Stimulated activated naive B cell treated with anti-CD40 and anti-IgM and Interleukin-4, amounts not matched to agents 10 μg/mL and 1 μg/mL and 100 μg/mL, for 72 hours (primary cell): ENCODE data around the gene NOX4.

ENCODE experiments used
- ATAC-seq, 2 donors: fragments of 150-1000 bp; cut with Tn5 transposase; replicated peaks; 2 replicates each; pipeline ENCODE4 v1.10.0; 2021; ENCODE audit warnings: moderate library complexity in 1 of 2
- DNase-seq: peaks from one replicate; pipeline ENCODE4 v3.0.0; 2021
- H3K27ac Mint-ChIP-seq: one replicate; pipeline ENCODE4 v1.8.0; 2022; ENCODE audit warnings: mild to moderate bottlenecking, mixed read lengths
- H3K27me3 Mint-ChIP-seq, 2 donors: one replicate each; pipeline ENCODE4 v1.8.0; 2022; ENCODE audit warnings: mixed read lengths in 2 of 2
- H3K36me3 Mint-ChIP-seq, 2 donors: one replicate each; pipeline ENCODE4 v1.8.0; 2022; ENCODE audit warnings: mixed read lengths in 2 of 2, mild to moderate bottlenecking in 1 of 2
- H3K4me1 Mint-ChIP-seq, 2 donors: one replicate each; pipeline ENCODE4 v1.8.0; 2022; ENCODE audit warnings: mixed read lengths in 2 of 2, mild to moderate bottlenecking in 1 of 2
- H3K4me3 Mint-ChIP-seq, 2 donors: one replicate each; pipeline ENCODE4 v1.8.0; 2022; ENCODE audit warnings: mild to moderate bottlenecking in 2 of 2, mixed read lengths in 2 of 2, moderate library complexity in 1 of 2
- H3K9me3 Mint-ChIP-seq, 2 donors: one replicate each; pipeline ENCODE4 v1.8.0; 2022; ENCODE audit warnings: mixed read lengths in 2 of 2, mild to moderate bottlenecking in 1 of 2

Gene NOX4

DNA sequence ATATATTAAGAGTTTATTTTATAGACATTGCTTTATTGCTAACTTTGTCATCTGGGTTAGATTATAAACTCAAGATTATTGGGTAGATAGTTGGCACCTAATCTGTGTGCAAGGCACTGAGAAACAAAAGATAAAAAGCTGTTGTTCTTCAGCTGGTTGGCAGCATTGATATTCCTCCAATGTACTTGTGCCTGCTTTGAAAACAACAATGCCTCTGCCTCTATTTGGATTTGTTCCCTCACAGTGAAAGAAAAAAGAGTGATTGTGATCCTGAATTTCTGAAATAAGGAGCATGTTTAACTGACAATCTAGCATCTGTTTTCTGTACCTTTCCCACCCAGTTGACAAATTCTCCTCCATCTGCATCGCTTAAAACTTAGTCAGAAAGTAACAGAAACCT, 215.2 kb downstream of the NOX4 start:
- ATAC-seq (no peak), DNase-seq (no peak)
- Mint-ChIP-seq H3K27ac (no peak overlapping the region), H3K4me3 (no peak overlapping the region), H3K9me3 (peaks cover 5 to 9% of the 10 kb centered on the region in 2 donors), H3K27me3 (no peaks in the 10 kb centered on the region), H3K36me3 (no peaks in the 10 kb centered on the region), H3K4me1 (no peaks in the 10 kb centered on the region)
